K562 (cell line): ENCODE measurements around the gene NBEAL1. TPM values are rescaled to one million over a fixed set of nuclear protein-coding genes. Genes with fewer than 3 reads are reported as not detected.

ENCODE experiments used
- E2F3 ChIP-seq: fragments of 250-450 bp; sonication (Bioruptor Pico); IDR thresholded peaks from 2 replicates; pipeline ENCODE4 v1.4.0; 2020; ENCODE audit warnings: mild to moderate bottlenecking
- MTA3 ChIP-seq: fragments of 450-650 bp; formaldehyde crosslinking; IDR thresholded peaks from 2 replicates; pipeline ENCODE4 v1.6.1; 2017; ENCODE audit warnings: mild to moderate bottlenecking, borderline replicate concordance
- MYC ChIP-seq, 2 experiments: fragments of 250-450 bp in 1 of 2; sonication (Bioruptor Pico) in 1 of 2; IDR thresholded peaks; 2 replicates each; pipeline versions ENCODE4 v1.5.1 to v1.6.1; 2012 to 2021; ENCODE audit warnings: low read depth in 2 of 2, borderline replicate concordance in 1 of 2, improper control_type of control experiment in 1 of 2, low read length in 1 of 2, mild to moderate bottlenecking in 1 of 2, moderate library complexity in 1 of 2
- SRSF3 ChIP-seq: fragments of 200-400 bp; formaldehyde crosslinking; IDR thresholded peaks from 2 replicates; pipeline ENCODE4 v1.6.1; 2016; ENCODE audit warnings: mild to moderate bottlenecking, low read length, moderate library complexity; ENCODE audit not compliant: insufficient read depth
- TRIM28 ChIP-seq: fragments of 450-650 bp; IDR thresholded peaks from 2 replicates; pipeline ENCODE4 v1.6.1; 2017
- U2AF1 ChIP-seq: fragments of 200-400 bp; formaldehyde crosslinking; optimal IDR thresholded peaks from 2 replicates; pipeline ENCODE3; 2017; ENCODE audit warnings: mild to moderate bottlenecking, low read depth, low read length, moderate library complexity
- USF2 ChIP-seq: sonication (generic); formaldehyde crosslinking; IDR thresholded peaks from 2 replicates; pipeline ENCODE4 v1.5.0; 2020; ENCODE audit warnings: missing genetic modification reagents
- ZNF184 ChIP-seq: sonication (generic); formaldehyde crosslinking; IDR thresholded peaks from 2 replicates; pipeline ENCODE4 v1.5.0; 2020; ENCODE audit warnings: missing genetic modification reagents
- polyA plus RNA-seq, 8 experiments: library from polyadenylated mRNA; depleted of rRNA in 4 of 8; stranded (reverse) in 5 of 8; unstranded in 3 of 8; fragments of >200 nt; fragmentation: Nextera tagmentation in 2 of 8; fragmentation: Illumina TruSeq in 1 of 8; extraction: Ambion mirVana in 2 of 8; extraction: Trizol in 1 of 8; gene quantifications; 2 replicates each; pipeline versions ENCODE4 v1.2.1 to v1.2.3, GENCODE V29; 2011 to 2014; ENCODE audit warnings: inconsistent platforms in 1 of 8, missing spikeins in 1 of 8
- total RNA-seq, 7 experiments: library from RNA; depleted of rRNA in 6 of 7; stranded (reverse); fragments of >200 nt in 6 of 7; fragmentation: Illumina TruSeq in 2 of 7; extraction: Trizol in 2 of 7; gene quantifications; 2 replicates each; pipeline versions ENCODE4 v1.2.1 to v1.2.3, GENCODE V29; 2011 to 2021; ENCODE audit warnings: low replicate concordance in 1 of 7
- TF ChIP-seq, protein P1 (sequence below): sonication (generic); formaldehyde crosslinking; IDR thresholded peaks from 2 replicates; pipeline ENCODE4 v1.8.1; 2023; ENCODE audit warnings: missing genetic modification reagents, mild to moderate bottlenecking, borderline replicate concordance
- TF ChIP-seq, protein P2 (sequence below), 2 experiments: fragments of 450-650 bp in 1 of 2; IDR thresholded peaks; 2 replicates each; pipeline ENCODE4 v1.6.1; 2011 to 2017; ENCODE audit warnings: low read depth in 2 of 2, antibody characterized with exemption in 1 of 2, borderline replicate concordance in 1 of 2, low read length in 1 of 2, mild to moderate bottlenecking in 1 of 2, mixed read lengths in 1 of 2; ENCODE audit not compliant: control insufficient read depth in 1 of 2
- TF ChIP-seq, protein P3 (sequence below), 2 experiments: fragments of 450-650 bp; IDR thresholded peaks; 2 replicates each; pipeline ENCODE4 v1.6.1; 2016
- TF ChIP-seq, protein P4 (sequence below): fragments of 450-650 bp; IDR thresholded peaks from 2 replicates; pipeline ENCODE4 v1.7.1; 2018; ENCODE audit warnings: mild to moderate bottlenecking, low read depth; ENCODE audit not compliant: partially characterized antibody

NBEAL1 gene
- total and polyA plus RNA-seq, 9 of the 15 experiments (the other 6 are each of a cell fraction or from before 2014, with no cell fraction given): 2.1 to 13.5 (median 7.3) TPM

GRCh38 chr2:202965810-202966460 is 48.7 kb upstream of the NBEAL1 start (continued):
- TF ChIP-seq, protein P1, sequence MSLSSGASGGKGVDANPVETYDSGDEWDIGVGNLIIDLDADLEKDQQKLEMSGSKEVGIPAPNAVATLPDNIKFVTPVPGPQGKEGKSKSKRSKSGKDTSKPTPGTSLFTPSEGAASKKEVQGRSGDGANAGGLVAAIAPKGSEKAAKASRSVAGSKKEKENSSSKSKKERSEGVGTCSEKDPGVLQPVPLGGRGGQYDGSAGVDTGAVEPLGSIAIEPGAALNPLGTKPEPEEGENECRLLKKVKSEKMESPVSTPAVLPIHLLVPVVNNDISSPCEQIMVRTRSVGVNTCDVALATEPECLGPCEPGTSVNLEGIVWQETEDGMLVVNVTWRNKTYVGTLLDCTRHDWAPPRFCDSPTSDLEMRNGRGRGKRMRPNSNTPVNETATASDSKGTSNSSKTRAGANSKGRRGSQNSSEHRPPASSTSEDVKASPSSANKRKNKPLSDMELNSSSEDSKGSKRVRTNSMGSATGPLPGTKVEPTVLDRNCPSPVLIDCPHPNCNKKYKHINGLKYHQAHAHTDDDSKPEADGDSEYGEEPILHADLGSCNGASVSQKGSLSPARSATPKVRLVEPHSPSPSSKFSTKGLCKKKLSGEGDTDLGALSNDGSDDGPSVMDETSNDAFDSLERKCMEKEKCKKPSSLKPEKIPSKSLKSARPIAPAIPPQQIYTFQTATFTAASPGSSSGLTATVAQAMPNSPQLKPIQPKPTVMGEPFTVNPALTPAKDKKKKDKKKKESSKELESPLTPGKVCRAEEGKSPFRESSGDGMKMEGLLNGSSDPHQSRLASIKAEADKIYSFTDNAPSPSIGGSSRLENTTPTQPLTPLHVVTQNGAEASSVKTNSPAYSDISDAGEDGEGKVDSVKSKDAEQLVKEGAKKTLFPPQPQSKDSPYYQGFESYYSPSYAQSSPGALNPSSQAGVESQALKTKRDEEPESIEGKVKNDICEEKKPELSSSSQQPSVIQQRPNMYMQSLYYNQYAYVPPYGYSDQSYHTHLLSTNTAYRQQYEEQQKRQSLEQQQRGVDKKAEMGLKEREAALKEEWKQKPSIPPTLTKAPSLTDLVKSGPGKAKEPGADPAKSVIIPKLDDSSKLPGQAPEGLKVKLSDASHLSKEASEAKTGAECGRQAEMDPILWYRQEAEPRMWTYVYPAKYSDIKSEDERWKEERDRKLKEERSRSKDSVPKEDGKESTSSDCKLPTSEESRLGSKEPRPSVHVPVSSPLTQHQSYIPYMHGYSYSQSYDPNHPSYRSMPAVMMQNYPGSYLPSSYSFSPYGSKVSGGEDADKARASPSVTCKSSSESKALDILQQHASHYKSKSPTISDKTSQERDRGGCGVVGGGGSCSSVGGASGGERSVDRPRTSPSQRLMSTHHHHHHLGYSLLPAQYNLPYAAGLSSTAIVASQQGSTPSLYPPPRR: no peak
- peak; percentile 35; the same call in 1 of the 2 replicates for TF ChIP-seq TRIM28
- no peak for TF ChIP-seq E2F3 (CRISPR knock-in tag)
- TF ChIP-seq, protein P2, sequence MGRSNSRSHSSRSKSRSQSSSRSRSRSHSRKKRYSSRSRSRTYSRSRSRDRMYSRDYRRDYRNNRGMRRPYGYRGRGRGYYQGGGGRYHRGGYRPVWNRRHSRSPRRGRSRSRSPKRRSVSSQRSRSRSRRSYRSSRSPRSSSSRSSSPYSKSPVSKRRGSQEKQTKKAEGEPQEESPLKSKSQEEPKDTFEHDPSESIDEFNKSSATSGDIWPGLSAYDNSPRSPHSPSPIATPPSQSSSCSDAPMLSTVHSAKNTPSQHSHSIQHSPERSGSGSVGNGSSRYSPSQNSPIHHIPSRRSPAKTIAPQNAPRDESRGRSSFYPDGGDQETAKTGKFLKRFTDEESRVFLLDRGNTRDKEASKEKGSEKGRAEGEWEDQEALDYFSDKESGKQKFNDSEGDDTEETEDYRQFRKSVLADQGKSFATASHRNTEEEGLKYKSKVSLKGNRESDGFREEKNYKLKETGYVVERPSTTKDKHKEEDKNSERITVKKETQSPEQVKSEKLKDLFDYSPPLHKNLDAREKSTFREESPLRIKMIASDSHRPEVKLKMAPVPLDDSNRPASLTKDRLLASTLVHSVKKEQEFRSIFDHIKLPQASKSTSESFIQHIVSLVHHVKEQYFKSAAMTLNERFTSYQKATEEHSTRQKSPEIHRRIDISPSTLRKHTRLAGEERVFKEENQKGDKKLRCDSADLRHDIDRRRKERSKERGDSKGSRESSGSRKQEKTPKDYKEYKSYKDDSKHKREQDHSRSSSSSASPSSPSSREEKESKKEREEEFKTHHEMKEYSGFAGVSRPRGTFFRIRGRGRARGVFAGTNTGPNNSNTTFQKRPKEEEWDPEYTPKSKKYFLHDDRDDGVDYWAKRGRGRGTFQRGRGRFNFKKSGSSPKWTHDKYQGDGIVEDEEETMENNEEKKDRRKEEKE (IDR thresholded peaks at IDR 0.05; ENCODE audit: borderline replicate concordance in 1 of 2, control insufficient read depth in 1 of 2, low read depth in 2 of 2, low read length in 1 of 2): no peak
- TF ChIP-seq MYC (IDR thresholded peaks at IDR 0.05; ENCODE audit: low read depth, low read length): peak; percentile 90
- no peak for TF ChIP-seq MYC (CRISPR knock-in tag; IDR thresholded peaks at IDR 0.05; ENCODE audit: borderline replicate concordance, low read depth)
- TF ChIP-seq, protein P3, sequence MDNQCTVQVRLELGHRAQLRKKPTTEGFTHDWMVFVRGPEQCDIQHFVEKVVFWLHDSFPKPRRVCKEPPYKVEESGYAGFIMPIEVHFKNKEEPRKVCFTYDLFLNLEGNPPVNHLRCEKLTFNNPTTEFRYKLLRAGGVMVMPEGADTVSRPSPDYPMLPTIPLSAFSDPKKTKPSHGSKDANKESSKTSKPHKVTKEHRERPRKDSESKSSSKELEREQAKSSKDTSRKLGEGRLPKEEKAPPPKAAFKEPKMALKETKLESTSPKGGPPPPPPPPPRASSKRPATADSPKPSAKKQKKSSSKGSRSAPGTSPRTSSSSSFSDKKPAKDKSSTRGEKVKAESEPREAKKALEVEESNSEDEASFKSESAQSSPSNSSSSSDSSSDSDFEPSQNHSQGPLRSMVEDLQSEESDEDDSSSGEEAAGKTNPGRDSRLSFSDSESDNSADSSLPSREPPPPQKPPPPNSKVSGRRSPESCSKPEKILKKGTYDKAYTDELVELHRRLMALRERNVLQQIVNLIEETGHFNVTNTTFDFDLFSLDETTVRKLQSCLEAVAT (IDR thresholded peaks at IDR 0.05): no peak
- TF ChIP-seq SRSF3: no peak
- TF ChIP-seq MTA3: no peak; the same call in 1 of the 2 replicates
- TF ChIP-seq USF2 (CRISPR knock-in tag): peak; percentile 59
- TF ChIP-seq U2AF1: no peak
- TF ChIP-seq, protein P4, sequence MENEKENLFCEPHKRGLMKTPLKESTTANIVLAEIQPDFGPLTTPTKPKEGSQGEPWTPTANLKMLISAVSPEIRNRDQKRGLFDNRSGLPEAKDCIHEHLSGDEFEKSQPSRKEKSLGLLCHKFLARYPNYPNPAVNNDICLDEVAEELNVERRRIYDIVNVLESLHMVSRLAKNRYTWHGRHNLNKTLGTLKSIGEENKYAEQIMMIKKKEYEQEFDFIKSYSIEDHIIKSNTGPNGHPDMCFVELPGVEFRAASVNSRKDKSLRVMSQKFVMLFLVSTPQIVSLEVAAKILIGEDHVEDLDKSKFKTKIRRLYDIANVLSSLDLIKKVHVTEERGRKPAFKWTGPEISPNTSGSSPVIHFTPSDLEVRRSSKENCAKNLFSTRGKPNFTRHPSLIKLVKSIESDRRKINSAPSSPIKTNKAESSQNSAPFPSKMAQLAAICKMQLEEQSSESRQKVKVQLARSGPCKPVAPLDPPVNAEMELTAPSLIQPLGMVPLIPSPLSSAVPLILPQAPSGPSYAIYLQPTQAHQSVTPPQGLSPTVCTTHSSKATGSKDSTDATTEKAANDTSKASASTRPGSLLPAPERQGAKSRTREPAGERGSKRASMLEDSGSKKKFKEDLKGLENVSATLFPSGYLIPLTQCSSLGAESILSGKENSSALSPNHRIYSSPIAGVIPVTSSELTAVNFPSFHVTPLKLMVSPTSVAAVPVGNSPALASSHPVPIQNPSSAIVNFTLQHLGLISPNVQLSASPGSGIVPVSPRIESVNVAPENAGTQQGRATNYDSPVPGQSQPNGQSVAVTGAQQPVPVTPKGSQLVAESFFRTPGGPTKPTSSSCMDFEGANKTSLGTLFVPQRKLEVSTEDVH: no peak
- no peak for TF ChIP-seq ZNF184
